ENCODE results near the gene TMEM243. TPM values are rescaled to one million over a fixed set of nuclear protein-coding genes. Genes with fewer than 3 reads are reported as not detected.

Gene TMEM243
- total and polyA plus RNA-seq, 2 of the 4 experiments (the other 2 are of a cell fraction), result 28.7 to 31.1 TPM

GRCh38 chr7:87231258-87231657, 11.7 kb upstream of the TMEM243 start:
- Histone ChIP-seq H3K4me1 (ENCODE audit: control insufficient read depth, insufficient read depth, low read length) (peaks cover 6% of the 10 kb centered on the region), H2BK20ac (ENCODE audit: low read depth, low read length) (no peak overlapping the region), H3K4me2 (ENCODE audit: low read depth, low read length) (no peak overlapping the region), H2AFZ (replicated peaks; ENCODE audit: low read length, poor library complexity) (no peak overlapping the region), H3K9me1 (ENCODE audit: insufficient read depth, low read length) (no peaks in the 10 kb centered on the region), H3K36me3 (ENCODE audit: control insufficient read depth, insufficient read depth, low read length) (no peaks in the 10 kb centered on the region), H3K27me3 (ENCODE audit: control insufficient read depth, insufficient read depth, low read length) (peaks cover 21% of the 10 kb centered on the region), H3K9ac (ENCODE audit: low read depth, low read length) (no peak overlapping the region), H3K23ac (ENCODE audit: low read depth, low read length) (no peak overlapping the region), H3K56ac (ENCODE audit: extremely low read depth, insufficient read depth, low read length) (no peak overlapping the region), H2BK15ac (ENCODE audit: low read depth, low read length) (no peak overlapping the region), H2BK120ac (ENCODE audit: low read depth, low read length) (no peak overlapping the region), H2BK5ac (ENCODE audit: low read depth, low read length, poor library complexity, severe bottlenecking) (no peak overlapping the region), H2AK5ac (ENCODE audit: low read depth, low read length) (no peak overlapping the region), H4K8ac (ENCODE audit: low read depth in 2 of 2, low read length in 2 of 2) (no peak overlapping the region), H3K14ac (replicated peaks; ENCODE audit: low read depth, low read length) (no peak overlapping the region), H4K5ac (ENCODE audit: low read depth, low read length) (no peak overlapping the region), H4K20me1 (ENCODE audit: insufficient read depth, low read length) (no peaks in the 10 kb centered on the region), H3K27ac (ENCODE audit: insufficient read depth, low read length) (no peak overlapping the region), H3K79me1 (ENCODE audit: low read depth in 1 of 2, low read length in 2 of 2) (no peaks in the 10 kb centered on the region), H3K18ac (ENCODE audit: low read depth, low read length) (no peak overlapping the region), H4K91ac (ENCODE audit: insufficient read depth, low read depth, low read length) (no peak overlapping the region), H3K9me3 (ENCODE audit: control insufficient read depth, insufficient read depth, low read length) (no peaks in the 10 kb centered on the region), H2AK9ac (replicated peaks; ENCODE audit: low read depth, low read length, poor library complexity) (no peak overlapping the region), H3K4ac (ENCODE audit: low read depth, low read length) (no peak overlapping the region), H3K4me3 (ENCODE audit: insufficient read depth, low read depth, low read length) (no peak overlapping the region)
- TF ChIP-seq RCOR1 (IDR thresholded peaks at IDR 0.05; ENCODE audit: insufficient replicate concordance, low read length) (no peak), CHD1 (IDR thresholded peaks at IDR 0.05; ENCODE audit: low read depth, low read length) (no peak), NFE2L2 (IDR thresholded peaks at IDR 0.05; ENCODE audit: low read depth, low read length) (no peak), BHLHE40 (IDR thresholded peaks at IDR 0.05; ENCODE audit: low read depth, low read length) (no peak), MAZ (IDR thresholded peaks at IDR 0.05; ENCODE audit: borderline replicate concordance, low read depth, low read length) (no peak), RAD21 (IDR thresholded peaks at IDR 0.05; ENCODE audit: low read length) (no peak), POLR2A (IDR thresholded peaks at IDR 0.05; ENCODE audit: low read depth, low read length) (no peak), FOS (IDR thresholded peaks at IDR 0.05; ENCODE audit: low read depth, low read length) (no peak), RFX5 (IDR thresholded peaks at IDR 0.05; ENCODE audit: low read depth, low read length) (no peak), ELK1 (IDR thresholded peaks at IDR 0.05; ENCODE audit: borderline replicate concordance, low read depth, low read length) (no peak), CTCF (conservative IDR thresholded peaks at IDR 0.05; ENCODE audit: low read depth, low read length) (no peak), SMC3 (IDR thresholded peaks at IDR 0.05; ENCODE audit: low read depth, low read length) (no peak), USF2 (IDR thresholded peaks at IDR 0.05; ENCODE audit: low read depth, low read length) (no peak), MAFK (IDR thresholded peaks at IDR 0.05; ENCODE audit: low read depth, low read length) (no peak), CEBPB (IDR thresholded peaks at IDR 0.05; ENCODE audit: low read depth, low read length) (no peak), MXI1 (IDR thresholded peaks at IDR 0.05; ENCODE audit: borderline replicate concordance, low read depth, low read length) (no peak)
- in situ Hi-C loops (cut with MboI; ENCODE audit: low sequenced_read_pairs) (no loop called here), intact Hi-C loops (cut with micrococcal nuclease) (no loop called here), dilution Hi-C loops (cut with HindIII; ENCODE audit: low sequenced_read_pairs, unreplicated experiment) (no loop called here)
- no CpG with 5 or more reads among the region's 7 CpGs for WGBS, 2 experiments (ENCODE audit: extremely low coverage in 2 of 2, insufficient read length in 1 of 2)
- ATAC-seq (ENCODE audit: low read depth), result no peak
- ChIA-PET POLR2A (ENCODE audit: unreplicated experiment) (interaction anchor here (0.6 kb wide), 1 partner anchor 11 kb away, joined by 3 read pairs; no protein-coding TSS in a partner anchor), CTCF (no interaction called here)
- no TSS peak for BruUV-seq (replicated peaks)
- no peak for DNase-seq

Measured in IMR-90 (cell line).